Colonic mucosa (tissue), 4 donors: ENCODE results near the gene AGFG2. TPM values are rescaled to one million over a fixed set of nuclear protein-coding genes. Genes with fewer than 3 reads are reported as not detected.
A peak's percentile ranks its signal among the peaks of the same experiment; 100 is the strongest.
"Not testable (repeated sequence)": the region's sequence is repeated elsewhere in the genome, so short reads cannot be mapped to it uniquely, and the experiment has no call there.

Experiments used
- DNase-seq: peaks from one replicate; pipeline ENCODE4 v3.0.0-alpha.2; 2020
- H3K27ac ChIP-seq: fragments of 200-600 bp; one replicate; pipeline ENCODE4 v1.8.0; 2021
- H3K27me3 ChIP-seq: fragments of 200-600 bp; one replicate; pipeline ENCODE4 v1.8.0; 2021
- H3K36me3 ChIP-seq: fragments of 200-600 bp; one replicate; pipeline ENCODE4 v1.8.0; 2021
- H3K4me1 ChIP-seq: fragments of 200-600 bp; one replicate; pipeline ENCODE4 v1.8.0; 2021; ENCODE audit warnings: mild to moderate bottlenecking
- H3K4me3 ChIP-seq: fragments of 200-600 bp; one replicate; pipeline ENCODE4 v1.8.0; 2021
- H3K9ac ChIP-seq, 2 donors: one replicate each; pipeline ENCODE4 v1.7.0; 2013; ENCODE audit warnings: control low read depth in 2 of 2, low read depth in 2 of 2, low read length in 2 of 2
- H3K9me3 ChIP-seq: fragments of 200-600 bp; one replicate; pipeline ENCODE4 v1.8.0; 2021
- intact Hi-C: fragments of 100-400 bp; cut with DNase I; formaldehyde crosslinking; loops from one replicate; pipeline ENCODE4 v1.14.1; 2022
- total RNA-seq, 2 donors: library from RNA; stranded (reverse); fragmentation: NEBNext Ultra II Directional in 1 of 2; extraction: Animal tissue kit (Norgen Biotek cat#: 25700) in 1 of 2; gene quantifications; one replicate each; pipeline ENCODE4 v1.2.1, GENCODE V29; 2021
- TF ChIP-seq, protein P1 (sequence below): fragments of 200-600 bp; IDR thresholded peaks from one replicate; pipeline ENCODE4 v1.8.0; 2022; ENCODE audit warnings: antibody characterized with exemption, mild to moderate bottlenecking
- donor health status: healthy.
- donor health status: DM: no; HTN: no; CAD: no.
- donor health status: DM: no; HTN: no; CAD: no.

AGFG2 gene
- total RNA-seq, 2 donors from 2014 or later: 81.3 to 97.4 TPM

- Histone ChIP-seq H3K36me3 (peaks cover 4% of the 10 kb centered on the region), H3K27me3 (no peaks in the 10 kb centered on the region), H3K27ac (no peak overlapping the region), H3K9me3 (no peaks in the 10 kb centered on the region), H3K9ac (no peak overlapping the region), H3K4me3 (no peak overlapping the region), H3K4me1 (no peaks in the 10 kb centered on the region)
- intact Hi-C loops: loop anchor here (1.0 kb wide), 1 partner anchor 127 kb away; no protein-coding TSS in a partner anchor
- DNase-seq: peak; percentile 90
- TF ChIP-seq, protein P1, sequence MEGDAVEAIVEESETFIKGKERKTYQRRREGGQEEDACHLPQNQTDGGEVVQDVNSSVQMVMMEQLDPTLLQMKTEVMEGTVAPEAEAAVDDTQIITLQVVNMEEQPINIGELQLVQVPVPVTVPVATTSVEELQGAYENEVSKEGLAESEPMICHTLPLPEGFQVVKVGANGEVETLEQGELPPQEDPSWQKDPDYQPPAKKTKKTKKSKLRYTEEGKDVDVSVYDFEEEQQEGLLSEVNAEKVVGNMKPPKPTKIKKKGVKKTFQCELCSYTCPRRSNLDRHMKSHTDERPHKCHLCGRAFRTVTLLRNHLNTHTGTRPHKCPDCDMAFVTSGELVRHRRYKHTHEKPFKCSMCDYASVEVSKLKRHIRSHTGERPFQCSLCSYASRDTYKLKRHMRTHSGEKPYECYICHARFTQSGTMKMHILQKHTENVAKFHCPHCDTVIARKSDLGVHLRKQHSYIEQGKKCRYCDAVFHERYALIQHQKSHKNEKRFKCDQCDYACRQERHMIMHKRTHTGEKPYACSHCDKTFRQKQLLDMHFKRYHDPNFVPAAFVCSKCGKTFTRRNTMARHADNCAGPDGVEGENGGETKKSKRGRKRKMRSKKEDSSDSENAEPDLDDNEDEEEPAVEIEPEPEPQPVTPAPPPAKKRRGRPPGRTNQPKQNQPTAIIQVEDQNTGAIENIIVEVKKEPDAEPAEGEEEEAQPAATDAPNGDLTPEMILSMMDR: peak; percentile 95
These were observed 24.9 kb downstream of the AGFG2 start for GRCh38 chr7:100563809-100564400.

GRCh38 chr7:100564405-100564804 lies 25.4 kb downstream of the AGFG2 start:
- H3K9me3 ChIP-seq, DNase-seq, H3K27ac ChIP-seq, H3K36me3 ChIP-seq, H3K27me3 ChIP-seq, H3K4me1 ChIP-seq, H3K9ac ChIP-seq, H3K4me3 ChIP-seq: not testable (repeated sequence)
- intact Hi-C loops: loop anchor here (1.0 kb wide), 1 partner anchor 127 kb away; no protein-coding TSS in a partner anchor

GRCh38 chr7:100565133-100565571 lies 26.1 kb downstream of the AGFG2 start:
- Histone ChIP-seq H3K4me3 (no peak overlapping the region), H3K4me1 (peaks cover 4% of the 10 kb centered on the region), H3K9ac (no peak overlapping the region), H3K36me3 (peaks cover 4% of the 10 kb centered on the region), H3K27ac (no peak overlapping the region), H3K27me3 (no peaks in the 10 kb centered on the region), H3K9me3 (no peaks in the 10 kb centered on the region)
- no peak for DNase-seq
- intact Hi-C loops: no loop called here
- TF ChIP-seq, protein P1: no peak

DNA sequence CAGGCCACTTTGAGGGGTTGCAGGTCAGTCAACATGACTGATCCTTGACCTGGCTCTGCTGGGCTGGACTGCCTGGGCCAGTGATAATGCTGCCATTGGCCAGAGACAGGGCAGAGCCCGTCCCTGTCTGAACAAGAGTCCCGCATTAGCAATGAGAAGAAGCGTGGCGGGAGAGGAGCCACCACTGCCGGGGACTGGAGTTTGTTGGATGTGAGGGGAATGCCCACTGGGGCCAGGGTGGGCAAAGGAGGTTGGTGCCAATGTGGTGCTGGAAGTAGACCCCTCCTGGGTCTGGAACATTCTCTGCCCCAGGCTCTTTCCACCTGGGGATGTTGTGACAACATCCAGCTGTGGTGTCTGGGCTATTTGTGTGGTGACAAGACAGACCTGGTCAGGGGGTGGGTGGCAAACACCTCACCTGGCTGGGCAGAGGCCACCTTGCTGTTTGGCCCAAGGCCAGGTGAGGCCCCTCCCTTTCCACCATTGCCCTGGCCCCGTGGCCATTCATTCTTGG lies 27.1 kb downstream of the AGFG2 start:
- Histone ChIP-seq H3K27ac (no peak overlapping the region), H3K27me3 (no peaks in the 10 kb centered on the region), H3K9me3 (no peaks in the 10 kb centered on the region), H3K4me3 (no peak overlapping the region), H3K9ac (no peak overlapping the region), H3K4me1 (peaks cover 7% of the 10 kb centered on the region), H3K36me3 (peaks cover 4% of the 10 kb centered on the region)
- TF ChIP-seq, protein P1: no peak
- DNase-seq: no peak
- intact Hi-C loops: no loop called here

GRCh38 chr7:100567031-100567730 lies 28.2 kb downstream of the AGFG2 start:
- no peak for DNase-seq
- intact Hi-C loops: no loop called here
- Histone ChIP-seq H3K27ac (no peak overlapping the region), H3K9me3 (no peaks in the 10 kb centered on the region), H3K4me3 (no peak overlapping the region), H3K36me3 (no peaks in the 10 kb centered on the region), H3K4me1 (peaks cover 7% of the 10 kb centered on the region), H3K27me3 (no peaks in the 10 kb centered on the region), H3K9ac (no peak overlapping the region)
- TF ChIP-seq, protein P1: no peak

GRCh38 chr7:100567751-100568175 lies 28.8 kb downstream of the AGFG2 start:
- Histone ChIP-seq H3K9me3 (no peaks in the 10 kb centered on the region), H3K27me3 (no peaks in the 10 kb centered on the region), H3K9ac (peak overlapping the region in 1 of 2 donors; percentile 26), H3K36me3 (no peaks in the 10 kb centered on the region), H3K27ac (no peak overlapping the region), H3K4me3 (no peak overlapping the region), H3K4me1 (peaks cover 7% of the 10 kb centered on the region)
- intact Hi-C loops: no loop called here
- DNase-seq: no peak
- TF ChIP-seq, protein P1: no peak
